H1 (cell line): ENCODE measurements around the gene OR52E4. TPM values are rescaled to one million over a fixed set of nuclear protein-coding genes. Genes with fewer than 3 reads are reported as not detected.

ENCODE experiments used
- CTCF ChIA-PET: fragments of 300-600 bp; sonication (Branson Sonifier 250); formaldehyde crosslinking; loops from one replicate; lab custom pipeline; 2021; ENCODE audit not compliant: partially characterized antibody; lab: Charles Lee
- POLR2A ChIA-PET: fragments of 300-600 bp; sonication (Branson Sonifier 250); formaldehyde crosslinking; loops from one replicate; lab custom pipeline; 2021; ENCODE audit warnings: inconsistent platforms; ENCODE audit not compliant: partially characterized antibody; lab: Charles Lee
- DNase-seq, 2 experiments: peaks; one replicate each; pipeline versions ENCODE4 v3.0.0 to v3.0.0-alpha.2; 2010 to 2022; ENCODE audit warnings: low spot score in 2 of 2, low read depth in 1 of 2, mixed read lengths in 1 of 2
- FAIRE-seq: peaks from 2 replicates; lab custom pipeline; 2011; peaks lifted over from hg19 to GRCh38; lab: Jason Lieb, UNC
- H2AFZ ChIP-seq: 2 replicates; pipeline ENCODE4 v1.8.1; 2012; ENCODE audit warnings: low read length, inconsistent platforms
- H2AK5ac ChIP-seq: 2 replicates; pipeline ENCODE4 v1.6.1; 2013; ENCODE audit warnings: low read depth, low read length
- H2BK120ac ChIP-seq: replicated peaks from 2 replicates; pipeline ENCODE3; 2013; ENCODE audit warnings: low read depth, low read length, inconsistent platforms
- H2BK12ac ChIP-seq: 2 replicates; pipeline ENCODE4 v1.6.1; 2013; ENCODE audit warnings: low read depth, low read length
- H2BK15ac ChIP-seq: 2 replicates; pipeline ENCODE4 v1.6.1; 2013; ENCODE audit warnings: low read length
- H2BK20ac ChIP-seq: 2 replicates; pipeline ENCODE4 v1.6.1; 2013; ENCODE audit warnings: low read length
- H2BK5ac ChIP-seq: 2 replicates; pipeline ENCODE4 v1.6.1; 2013; ENCODE audit warnings: low read depth, low read length
- H3K14ac ChIP-seq: 2 replicates; pipeline ENCODE4 v1.6.1; 2013; ENCODE audit warnings: inconsistent platforms; ENCODE audit not compliant: insufficient read length
- H3K18ac ChIP-seq: 2 replicates; pipeline ENCODE4 v1.6.1; 2013; ENCODE audit warnings: low read length; ENCODE audit errors: extremely low read depth
- H3K23ac ChIP-seq: 2 replicates; pipeline ENCODE4 v1.6.1; 2013; ENCODE audit warnings: inconsistent platforms; ENCODE audit not compliant: insufficient read length
- H3K23me2 ChIP-seq: 2 replicates; pipeline ENCODE4 v1.6.1; 2013; ENCODE audit warnings: low read depth, low read length
- H3K27ac ChIP-seq: 2 replicates; pipeline ENCODE4 v1.6.1; 2011; ENCODE audit warnings: low read depth, low read length, inconsistent platforms
- H3K27me3 ChIP-seq, 4 experiments: replicated peaks in 1 of 4; 1 replicate in 1 of 4; 2 replicates in 3 of 4; pipeline versions ENCODE4 v1.6.1 to v1.8.1; 2011 to 2013; ENCODE audit warnings: low read length in 3 of 4, mild to moderate bottlenecking in 3 of 4, inconsistent platforms in 2 of 4, mixed read lengths in 2 of 4, moderate library complexity in 1 of 4; ENCODE audit not compliant: control insufficient read depth in 3 of 4, insufficient read depth in 3 of 4; ENCODE audit errors: extremely low read depth in 1 of 4
- H3K36me3 ChIP-seq, 4 experiments: 2 replicates each; pipeline versions ENCODE4 v1.6.1 to v1.8.1; 2011 to 2013; ENCODE audit warnings: mild to moderate bottlenecking in 4 of 4, low read length in 3 of 4, moderate library complexity in 2 of 4, control low read depth in 1 of 4, inconsistent platforms in 1 of 4; ENCODE audit not compliant: insufficient read depth in 4 of 4, control insufficient read depth in 2 of 4
- H3K4ac ChIP-seq: replicated peaks from 2 replicates; pipeline ENCODE3; 2013; ENCODE audit warnings: low read length, low read depth, mixed read lengths, inconsistent platforms; ENCODE audit not compliant: insufficient read length
- H3K4me1 ChIP-seq, 4 experiments: replicated peaks in 1 of 4; 1 replicate in 1 of 4; 2 replicates in 3 of 4; pipeline versions ENCODE4 v1.6.1 to v1.8.1; 2011 to 2013; ENCODE audit warnings: low read length in 3 of 4, inconsistent platforms in 2 of 4, mixed read lengths in 1 of 4; ENCODE audit not compliant: insufficient read depth in 4 of 4, control insufficient read depth in 3 of 4
- H3K4me2 ChIP-seq, 2 experiments: 2 replicates each; pipeline versions ENCODE4 v1.6.1 to v1.8.1; 2011 to 2013; ENCODE audit warnings: low read depth in 2 of 2, low read length in 2 of 2, control low read depth in 1 of 2, inconsistent platforms in 1 of 2, mild to moderate bottlenecking in 1 of 2; ENCODE audit not compliant: insufficient read depth in 1 of 2
- H3K4me3 ChIP-seq, 4 experiments: fragments of 200-600, 300-600 bp in 1 of 4; sonication (generic), shearing (Covaris generic), sonication (Bioruptor Twin) in 1 of 4; 2 replicates each; pipeline versions ENCODE4 v1.5.1 to v1.8.1; 2011 to 2016; ENCODE audit warnings: low read length in 4 of 4, low read depth in 3 of 4, control low read depth in 2 of 4, inconsistent platforms in 2 of 4, mild to moderate bottlenecking in 2 of 4, mixed read lengths in 1 of 4, moderate library complexity in 1 of 4; ENCODE audit not compliant: insufficient read depth in 2 of 4; ENCODE audit errors: extremely low read depth in 1 of 4
- H3K56ac ChIP-seq: replicated peaks from 2 replicates; pipeline ENCODE3; 2013; ENCODE audit warnings: low read depth, mild to moderate bottlenecking, mixed read lengths, low read length, inconsistent platforms; ENCODE audit not compliant: insufficient read length
- H3K79me1 ChIP-seq: 2 replicates; pipeline ENCODE4 v1.6.1; 2013; ENCODE audit warnings: low read depth, low read length, control low read depth
- H3K79me2 ChIP-seq, 2 experiments: 2 replicates each; pipeline versions ENCODE4 v1.6.1 to v1.8.1; 2012 to 2013; ENCODE audit warnings: low read length in 2 of 2, mild to moderate bottlenecking in 2 of 2, inconsistent platforms in 1 of 2; ENCODE audit not compliant: insufficient read depth in 2 of 2, control insufficient read depth in 1 of 2
- H3K9ac ChIP-seq, 4 experiments: replicated peaks in 1 of 4; 1 replicate in 1 of 4; 2 replicates in 3 of 4; pipeline versions ENCODE4 v1.6.1 to v1.8.1; 2011 to 2013; ENCODE audit warnings: low read depth in 3 of 4, low read length in 3 of 4, control low read depth in 2 of 4, mild to moderate bottlenecking in 2 of 4, moderate library complexity in 2 of 4, inconsistent platforms in 1 of 4; ENCODE audit errors: extremely low read depth in 1 of 4
- H3K9me3 ChIP-seq, 2 experiments: 2 replicates each; pipeline versions ENCODE4 v1.6.1 to v1.8.1; 2012 to 2013; ENCODE audit warnings: mild to moderate bottlenecking in 2 of 2, moderate library complexity in 2 of 2, control low read depth in 1 of 2, inconsistent platforms in 1 of 2, low read depth in 1 of 2, low read length in 1 of 2, mixed read lengths in 1 of 2; ENCODE audit not compliant: insufficient read depth in 2 of 2
- H4K20me1 ChIP-seq, 2 experiments: replicated peaks in 1 of 2; 2 replicates each; pipeline versions ENCODE3 to v1.8.1; 2011 to 2013; ENCODE audit warnings: inconsistent platforms in 2 of 2, low read length in 2 of 2, mild to moderate bottlenecking in 1 of 2; ENCODE audit not compliant: insufficient read depth in 2 of 2, control insufficient read depth in 1 of 2
- H4K5ac ChIP-seq: 2 replicates; pipeline ENCODE4 v1.6.1; 2013; ENCODE audit warnings: low read length, low read depth, mixed read lengths, inconsistent platforms; ENCODE audit not compliant: insufficient read length
- H4K8ac ChIP-seq: 2 replicates; pipeline ENCODE4 v1.8.0; 2013; ENCODE audit warnings: mild to moderate bottlenecking, moderate library complexity, low read length, inconsistent platforms; ENCODE audit not compliant: insufficient read depth; ENCODE audit errors: extremely low read depth
- H4K91ac ChIP-seq: replicated peaks from 2 replicates; pipeline ENCODE3; 2013; ENCODE audit warnings: low read length, mixed read lengths, inconsistent platforms; ENCODE audit not compliant: insufficient read length
- BRCA1 ChIP-seq: IDR thresholded peaks from 2 replicates; pipeline ENCODE4 v1.6.1; 2012; ENCODE audit warnings: low read depth, low read length, improper control_type of control experiment
- CHD1 ChIP-seq: IDR thresholded peaks from 2 replicates; pipeline ENCODE4 v1.6.1; 2012; ENCODE audit warnings: low read depth, low read length, improper control_type of control experiment
- CTBP2 ChIP-seq: IDR thresholded peaks from 2 replicates; pipeline ENCODE4 v1.7.0; 2011; ENCODE audit warnings: borderline replicate concordance, mild to moderate bottlenecking, moderate library complexity, mixed read lengths, low read length; ENCODE audit not compliant: insufficient read depth, insufficient read length
- HDAC2 ChIP-seq, 2 experiments: fragments of 300-600 bp in 1 of 2; sonication (generic) in 1 of 2; IDR thresholded peaks; 2 replicates each; pipeline ENCODE4 v1.6.1; 2011 to 2012; ENCODE audit warnings: low read depth in 2 of 2, low read length in 2 of 2, mild to moderate bottlenecking in 2 of 2, moderate library complexity in 2 of 2, borderline replicate concordance in 1 of 2, inconsistent platforms in 1 of 2
- KDM1A ChIP-seq: fragments of 200-600, 300-600 bp; sonication (generic); IDR thresholded peaks from 2 replicates; pipeline ENCODE4 v1.7.1; 2016; ENCODE audit warnings: mild to moderate bottlenecking, low read length, borderline replicate concordance
- RNF2 ChIP-seq: fragments of 200-900, 300-1000 bp; sonication (generic); IDR thresholded peaks from 2 replicates; pipeline ENCODE4 v1.7.1; 2016; ENCODE audit warnings: borderline replicate concordance, low read depth, mild to moderate bottlenecking, antibody characterized with exemption, low read length; ENCODE audit not compliant: poor library complexity, severe bottlenecking; ENCODE audit errors: missing control alignments
- SP2 ChIP-seq: IDR thresholded peaks from 2 replicates; pipeline ENCODE4 v1.6.1; 2012; ENCODE audit warnings: mild to moderate bottlenecking, low read length, inconsistent platforms
- WGBS, 2 experiments: shearing (Covaris generic) in 1 of 2; methylation state at CpG; one replicate each; pipeline versions ENCODE4 v1.1.6 to v1.1.7; 2013 to 2015; ENCODE audit warnings: low lambda C conversion rate in 2 of 2, mixed read lengths in 2 of 2, inconsistent platforms in 1 of 2, low coverage in 1 of 2, missing lambda C conversion rate in 1 of 2; ENCODE audit not compliant: insufficient replicate concordance in 2 of 2, insufficient coverage in 1 of 2, insufficient read length in 1 of 2; ENCODE audit errors: extremely low coverage in 1 of 2, missing lambda C conversion rate in 1 of 2; 5-methylcytosine and 5-hydroxymethylcytosine counted together
- polyA plus RNA-seq, 7 experiments: library from polyadenylated mRNA; depleted of rRNA in 3 of 7; stranded (reverse) in 5 of 7; unstranded in 2 of 7; fragments of >200 nt in 5 of 7; fragments of 200-250 nt in 2 of 7; gene quantifications; 1 replicate in 5 of 7; 2 replicates in 1 of 7; 4 replicates in 1 of 7; pipeline versions ENCODE4 v1.2.1 to v1.2.3, GENCODE V29; 2011 to 2013; ENCODE audit warnings: missing spikeins in 2 of 7, mixed read lengths in 2 of 7
- total RNA-seq: library from RNA; stranded (reverse); fragmentation: NEBNext Ultra II Directional; extraction: Animal tissue kit (Norgen Biotek cat#: 25700); gene quantifications from 2 replicates; pipeline ENCODE4 v1.2.1, GENCODE V29; 2021

The OR52E4 gene
- total and polyA plus RNA-seq, 2 of the 8 experiments (the other 6 are each of a cell fraction or from before 2014, with no cell fraction given), result not detected

DNA sequence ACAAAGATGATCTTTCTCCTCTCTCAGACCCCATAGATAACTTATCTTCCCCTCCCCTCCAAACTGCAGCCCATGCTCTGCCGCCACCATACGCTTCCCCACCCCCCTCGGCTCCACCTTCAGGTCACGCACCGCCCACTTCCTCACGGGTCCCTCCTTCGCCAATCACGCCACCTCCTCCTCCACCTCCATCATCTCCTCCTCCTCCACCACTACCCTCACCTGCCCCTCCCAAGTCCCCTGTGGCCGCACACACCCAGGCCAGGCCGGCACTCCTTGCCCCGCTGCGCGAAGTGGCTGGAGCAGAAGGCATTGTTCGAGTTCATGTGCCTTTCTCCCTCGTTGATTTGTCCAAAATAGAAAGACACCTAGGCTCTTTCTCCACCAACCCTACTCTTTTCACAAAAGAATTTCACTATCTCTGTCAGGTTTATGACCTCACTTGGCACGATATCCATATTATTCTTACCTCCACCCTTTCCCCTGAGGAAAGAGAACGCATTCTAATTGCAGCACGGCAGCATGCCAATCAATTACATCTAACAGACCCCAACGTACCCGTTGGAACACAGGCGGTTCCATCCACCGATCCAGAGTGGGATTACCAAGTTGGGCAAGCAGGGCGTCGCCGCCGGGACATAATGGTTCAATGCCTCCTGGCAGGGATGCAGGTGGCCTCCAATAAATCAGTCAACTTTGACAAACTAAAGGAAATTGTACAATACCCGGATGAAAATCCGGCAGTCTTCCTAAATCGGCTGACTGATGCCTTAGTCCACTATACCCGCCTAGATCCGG, 49.3 kb downstream of the OR52E4 start:
- Histone ChIP-seq H4K20me1 (no peaks in the 10 kb centered on the region), H3K4me1 (no peaks in the 10 kb centered on the region), H2BK15ac (no peak overlapping the region), H2BK20ac (no peak overlapping the region), H3K9me3 (peaks cover 0 to 10% of the 10 kb centered on the region in 2 experiments; a peak in 2 of 4 replicates), H2AFZ (no peak overlapping the region), H3K14ac (no peak overlapping the region), H4K8ac (no peak overlapping the region), H3K56ac (no peak overlapping the region), H3K79me1 (no peaks in the 10 kb centered on the region), H2AK5ac (no peak overlapping the region), H3K18ac (no peak overlapping the region), H2BK120ac (no peak overlapping the region), H3K4me2 (no peak overlapping the region), H2BK12ac (no peak overlapping the region), H3K27me3 (no peaks in the 10 kb centered on the region; a peak in 2 of 7 replicates), H3K79me2 (no peaks in the 10 kb centered on the region), H3K36me3 (no peaks in the 10 kb centered on the region), H3K27ac (no peak overlapping the region), H4K91ac (no peak overlapping the region), H3K23ac (no peak overlapping the region), H4K5ac (no peak overlapping the region), H2BK5ac (no peak overlapping the region), H3K23me2 (0 out of 2 replicates have a peak, but pooled peaks cover 1% of the 10 kb centered on the region), H3K4ac (no peak overlapping the region), H3K4me3 (no peak overlapping the region), H3K9ac (no peak overlapping the region)
- POLR2A ChIA-PET, result no interaction called here
- DNase-seq (no peak), FAIRE-seq (no peak)
- CTCF ChIA-PET, result no interaction called here
- 95 to 100% methylated on average over 1 to 31 of the region's 31 CpGs for WGBS, 2 experiments
- TF ChIP-seq BRCA1, result no peak
- no peak for TF ChIP-seq HDAC2 (IDR thresholded peaks at IDR 0.05; ENCODE audit: borderline replicate concordance in 1 of 2, low read depth in 2 of 2, low read length in 2 of 2)
- no peak for TF ChIP-seq KDM1A
- TF ChIP-seq CHD1, result no peak
- TF ChIP-seq CTBP2, result no peak
- TF ChIP-seq RNF2, result no peak
- TF ChIP-seq SP2, result no peak
